NCI-H2107 treated with DMSO at 0.1 percent for 48 hours (cell line): Measurements from ENCODE around the gene INAFM1.
"Not testable (repeated sequence)": the region's sequence is repeated elsewhere in the genome, so short reads cannot be mapped to it uniquely, and the experiment has no call there.

Experiments
- DNase-seq: peaks from one replicate; lab custom pipeline; 2025; ENCODE audit not compliant: unreplicated experiment; lab: John Stamatoyannopoulos, UW

Gene INAFM1

DNA sequence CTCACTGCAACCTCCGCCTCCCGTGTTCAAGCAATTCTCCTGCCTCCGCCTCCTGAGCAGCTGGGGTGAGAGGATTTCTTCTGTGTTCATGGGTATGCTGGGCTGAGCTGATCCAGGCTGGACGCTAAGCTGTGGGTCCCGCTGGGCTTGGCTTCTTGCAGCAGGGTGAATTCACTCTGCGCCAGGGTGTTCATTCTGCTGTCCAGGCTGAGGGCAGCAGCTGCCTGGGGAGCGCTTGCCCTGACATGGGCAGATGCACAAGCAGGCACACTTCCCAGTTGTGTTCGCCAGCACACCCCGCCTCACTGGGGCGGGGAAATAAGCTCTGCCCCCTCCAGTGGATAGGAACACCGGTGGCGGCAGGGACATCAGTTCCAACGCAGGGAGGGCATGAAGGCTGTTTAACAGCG lies 7.3 kb upstream of the INAFM1 start:
- no peak for DNase-seq

DNA sequence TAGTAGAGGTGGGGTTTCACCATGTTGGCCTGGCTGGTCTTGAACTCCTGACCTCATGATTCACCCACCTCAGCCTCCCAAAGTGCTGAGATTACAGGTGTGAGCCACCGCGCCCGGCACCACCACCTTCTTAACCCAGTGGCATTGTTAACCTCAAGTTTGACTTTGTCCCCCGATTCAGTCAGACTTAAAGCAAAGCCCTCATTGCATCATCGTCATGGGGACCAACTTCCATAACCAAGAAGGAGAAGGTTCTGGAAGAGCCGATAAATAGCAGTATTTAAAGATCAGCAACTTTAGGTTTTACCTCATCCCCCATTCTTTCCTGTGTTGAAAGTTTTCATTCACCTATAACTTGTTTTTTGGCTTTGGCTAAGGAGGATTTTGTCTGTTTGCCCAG lies 6.7 kb upstream of the INAFM1 start:
- DNase-seq = no peak

DNA sequence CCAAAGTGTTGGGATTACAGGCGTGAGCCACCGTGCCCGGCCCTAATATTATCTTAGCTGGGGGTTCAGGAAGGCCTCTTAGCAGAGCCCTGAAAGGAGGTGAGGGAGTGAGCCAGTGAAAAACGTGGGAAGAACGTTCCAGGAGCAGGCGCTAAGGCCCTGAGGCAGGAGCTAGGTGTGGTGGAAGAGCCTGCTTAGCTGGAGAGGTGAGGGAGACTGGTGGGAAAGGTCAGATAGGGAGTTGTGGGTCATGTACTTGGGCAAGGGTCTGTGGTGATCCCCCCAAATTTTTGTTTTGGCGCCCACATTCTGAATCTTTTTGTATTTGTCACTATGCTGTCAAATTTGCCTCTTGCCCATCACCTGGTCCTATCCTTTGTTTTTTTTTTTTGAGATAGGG lies 5.1 kb upstream of the INAFM1 start:
- DNase-seq = no peak

DNA sequence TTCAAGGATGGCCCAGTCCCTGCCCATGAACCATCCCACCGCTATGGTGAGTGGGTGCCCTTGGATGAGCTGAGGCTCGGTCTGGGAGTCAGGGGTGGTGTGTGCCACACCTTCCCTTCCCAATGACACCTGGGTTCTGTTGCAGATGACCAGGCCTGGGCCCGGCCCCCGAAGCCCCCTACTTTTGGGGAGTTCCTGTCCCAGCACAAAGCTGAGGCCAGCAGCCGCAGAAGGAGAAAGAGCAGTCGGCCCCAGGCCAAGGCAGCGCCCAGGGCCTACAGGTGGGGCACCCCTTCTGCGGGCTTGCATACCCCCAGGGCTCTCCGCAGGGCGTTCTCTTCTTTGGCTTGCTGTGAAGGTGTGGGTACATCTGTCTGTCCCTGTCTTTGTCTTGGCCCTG lies 4.3 kb upstream of the INAFM1 start:
- DNase-seq = no peak

DNA sequence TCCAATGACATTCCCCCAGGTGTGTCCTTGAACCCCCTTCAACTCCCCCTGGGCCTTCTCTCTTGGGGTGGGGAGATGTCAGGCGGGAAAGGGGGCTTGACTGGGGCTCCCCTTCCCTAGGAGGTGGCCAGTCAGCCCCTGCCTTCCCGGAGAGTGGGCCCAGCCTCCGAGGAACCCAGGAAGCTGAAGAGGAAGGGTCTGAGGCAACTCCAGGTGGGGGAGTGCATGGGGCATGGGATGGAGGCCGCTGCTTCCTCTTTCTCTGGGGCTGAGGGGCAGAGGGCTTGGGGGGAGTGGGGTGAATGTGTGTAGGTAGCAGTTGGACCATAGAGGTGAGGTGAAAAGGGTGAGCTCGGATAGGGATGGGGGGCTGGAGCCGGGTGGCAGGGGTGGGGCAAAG lies 2.7 kb upstream of the INAFM1 start:
- DNase-seq = no peak

DNA sequence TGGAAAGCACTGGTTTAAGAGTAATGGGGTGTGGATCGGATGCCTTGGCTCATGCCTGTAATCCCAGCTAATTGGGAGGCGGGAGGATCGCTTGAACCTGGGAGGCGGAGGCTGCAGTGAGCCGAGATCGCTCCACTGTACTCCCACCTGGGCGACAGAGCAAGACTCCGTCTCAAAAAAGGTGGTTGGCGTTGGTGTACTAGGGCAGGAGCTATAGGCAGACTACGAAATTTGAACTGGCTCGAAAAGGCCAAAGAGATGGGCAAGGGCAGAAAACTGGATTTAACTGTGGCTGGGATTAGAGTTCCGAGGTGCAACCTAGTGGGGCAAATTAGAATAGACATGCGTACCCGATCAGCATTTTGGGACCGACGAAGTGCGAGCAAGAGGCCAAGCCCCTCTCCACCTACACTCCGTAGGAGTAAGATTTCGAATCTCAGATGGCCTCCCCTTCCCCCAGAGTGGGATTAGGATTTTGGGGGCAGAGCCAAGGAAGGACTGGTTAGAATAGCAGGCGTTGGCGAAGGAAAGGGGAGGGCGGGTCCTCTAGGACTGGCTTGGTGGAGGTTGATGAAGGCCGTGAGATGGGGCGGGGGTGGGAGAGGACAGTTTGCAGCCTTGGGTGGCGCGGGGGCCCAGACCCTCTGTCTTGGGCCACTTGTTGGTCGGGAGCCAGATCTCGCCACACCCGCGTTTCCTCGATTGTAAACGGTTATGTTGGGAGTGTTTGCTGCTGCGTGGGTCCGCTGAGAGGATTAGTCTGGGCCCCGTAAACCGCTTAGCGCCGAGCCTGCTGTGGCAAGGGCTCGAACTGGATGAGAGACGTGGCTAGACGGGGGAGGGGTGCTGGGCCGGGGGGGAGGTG lies 2.0 kb upstream of the INAFM1 start:
- no peak for DNase-seq

DNA sequence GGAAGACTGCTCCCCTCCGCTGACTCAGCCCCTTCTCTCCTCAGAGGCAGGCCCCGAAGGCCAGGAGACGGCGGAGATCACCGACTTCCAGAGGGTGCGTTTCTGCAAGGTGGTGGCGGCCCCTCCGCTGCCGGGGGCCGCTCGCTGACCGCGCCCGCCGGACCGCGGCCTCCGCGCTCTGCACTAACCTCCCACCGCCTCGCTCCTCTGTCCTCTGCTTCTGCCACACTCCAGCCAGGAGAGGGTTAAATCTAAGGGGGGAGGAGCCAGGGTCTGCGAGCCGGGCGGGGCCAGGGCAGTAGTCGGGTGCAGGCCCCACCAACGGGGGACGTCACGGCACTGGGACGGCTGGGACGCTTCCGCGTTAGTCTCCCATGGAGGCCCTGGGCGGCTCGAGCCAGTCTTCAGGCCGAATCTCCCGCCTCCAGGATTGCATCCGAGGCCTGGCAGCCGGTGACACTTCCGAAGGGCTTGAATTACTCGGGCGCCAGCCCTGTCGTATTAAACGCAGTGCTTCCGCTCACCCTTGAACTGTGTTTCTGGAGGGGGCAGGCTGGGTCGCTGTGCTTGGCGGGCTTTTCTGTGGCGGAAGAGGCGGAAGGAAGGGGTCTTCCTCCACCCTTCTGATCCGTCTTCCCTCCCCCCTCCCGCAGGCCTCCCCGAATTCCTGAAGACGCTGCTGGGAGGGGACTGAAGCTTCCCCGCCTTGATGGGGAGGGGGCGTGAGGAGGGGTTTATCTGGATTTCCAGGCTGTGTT lies 1.2 kb upstream of the INAFM1 start:
- DNase-seq = peak; percentile 28

DNA sequence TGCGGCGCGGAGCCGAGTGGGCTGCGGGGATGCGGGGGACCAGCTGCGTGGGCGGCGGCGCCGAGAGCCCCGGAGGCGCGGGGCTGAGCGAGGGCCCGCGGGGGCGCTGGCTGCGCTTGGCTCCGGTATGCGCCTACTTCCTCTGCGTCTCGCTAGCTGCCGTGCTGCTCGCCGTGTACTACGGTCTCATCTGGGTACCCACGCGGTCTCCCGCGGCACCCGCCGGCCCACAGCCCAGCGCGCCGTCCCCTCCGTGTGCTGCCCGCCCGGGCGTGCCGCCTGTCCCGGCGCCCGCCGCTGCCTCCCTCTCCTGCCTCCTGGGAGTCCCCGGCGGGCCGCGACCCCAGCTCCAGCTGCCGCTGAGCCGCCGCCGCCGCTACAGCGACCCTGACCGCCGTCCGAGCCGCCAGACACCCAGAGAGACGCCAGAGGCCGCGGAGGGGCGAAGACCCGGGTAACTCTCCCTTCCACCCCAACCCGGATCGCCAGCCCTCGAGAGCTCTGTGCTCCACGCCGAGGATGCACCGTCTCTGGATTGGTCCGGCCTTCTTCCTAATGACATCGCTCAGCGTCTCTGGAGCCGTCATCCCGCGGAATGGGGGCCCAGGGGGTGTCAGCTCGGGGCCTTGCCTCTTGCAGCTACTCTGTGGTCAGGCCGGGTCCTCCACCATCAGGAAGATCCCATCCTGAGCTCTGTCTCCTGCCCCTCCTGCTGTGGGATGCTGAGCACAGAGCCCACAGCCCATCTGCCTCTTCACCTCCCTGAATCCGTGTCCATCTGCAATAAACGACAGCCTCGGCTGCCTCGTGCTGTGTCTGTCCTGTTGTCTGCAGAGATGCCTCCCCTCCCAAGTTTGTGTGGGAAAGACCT lies 441 bp downstream of the INAFM1 start:
- DNase-seq = no peak

DNA sequence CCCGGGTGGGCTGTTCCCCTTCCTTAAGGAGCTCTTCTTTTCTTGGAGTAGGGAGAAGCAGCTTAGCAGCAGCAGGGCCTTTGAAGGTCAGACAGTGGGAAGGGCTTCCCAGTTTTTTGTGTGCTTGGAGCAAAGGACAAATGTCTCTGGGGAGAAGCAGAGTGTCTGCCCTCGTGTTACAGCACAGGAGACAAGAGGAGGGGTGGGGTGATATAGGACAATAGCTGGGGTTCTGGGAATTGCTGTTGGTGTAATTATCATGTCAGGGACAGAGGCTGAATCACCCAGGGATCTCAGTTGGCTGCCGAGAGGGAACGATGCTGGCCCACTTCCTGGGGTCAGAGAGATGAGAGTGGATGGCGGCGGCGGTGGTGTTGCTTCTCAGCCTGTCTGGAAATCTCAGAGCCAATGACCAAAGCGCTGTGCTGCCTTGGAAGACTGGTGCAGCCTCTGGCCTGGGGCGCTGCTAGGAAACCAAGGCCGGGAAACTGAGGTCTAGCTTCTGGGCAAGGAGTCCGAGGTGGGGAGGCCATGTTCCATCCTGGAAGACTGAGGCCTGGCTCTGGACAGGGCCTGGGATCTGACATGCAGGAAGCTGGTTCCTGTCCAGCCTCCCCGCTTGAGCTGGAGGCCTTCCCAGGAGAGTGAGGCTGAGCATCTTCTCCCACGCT lies 1.2 kb downstream of the INAFM1 start:
- DNase-seq = no peak

DNA sequence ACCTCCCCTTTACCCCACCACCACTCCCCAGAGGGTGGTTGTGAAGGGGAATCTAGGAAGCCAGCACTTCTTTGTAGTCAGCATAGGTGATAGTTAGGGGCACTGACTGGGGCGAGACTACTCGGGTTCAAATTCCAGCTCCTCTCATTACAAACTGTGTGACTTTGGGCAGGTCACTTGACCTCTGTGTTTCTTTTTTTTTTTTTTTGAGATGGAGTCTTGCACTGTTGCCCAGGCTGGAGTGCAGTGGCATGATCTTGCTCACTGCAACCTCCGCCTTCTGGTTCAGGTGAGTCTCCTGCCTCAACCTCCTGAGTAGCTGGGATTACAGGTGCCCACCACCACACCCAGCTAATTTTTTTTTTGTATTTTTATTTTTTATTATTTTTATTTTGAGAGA lies 1.8 kb downstream of the INAFM1 start:
- DNase-seq = not testable (repeated sequence)

DNA sequence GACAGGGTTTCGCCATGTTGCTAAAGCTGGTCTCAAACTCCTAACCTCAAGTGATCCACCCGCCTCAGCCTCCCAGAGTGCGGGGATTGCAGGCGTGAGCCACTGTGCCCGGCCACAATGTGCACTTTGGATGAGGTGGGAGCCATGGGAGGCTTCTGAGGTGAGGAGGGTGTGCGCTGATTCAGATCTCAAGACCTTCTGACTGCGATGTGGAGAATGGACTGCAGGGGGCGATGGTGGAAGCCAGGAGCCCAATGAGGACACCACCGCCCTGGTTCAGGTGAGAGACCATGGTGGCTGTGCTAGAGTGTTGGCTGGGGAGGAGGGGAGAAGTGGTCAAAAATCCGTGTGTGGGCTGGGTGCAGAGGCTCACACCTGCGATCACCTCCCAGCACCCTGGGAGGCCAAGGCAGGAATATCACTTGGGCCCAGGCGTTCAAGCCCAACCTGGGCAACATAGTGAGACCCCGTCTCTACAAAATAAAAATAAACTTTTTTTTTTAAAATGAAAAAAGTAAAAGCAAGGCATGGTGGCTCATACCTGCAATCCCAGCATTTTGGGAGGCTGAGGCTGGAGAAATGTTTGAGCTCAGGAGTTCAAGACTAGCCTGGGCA lies 5.6 kb downstream of the INAFM1 start:
- no peak for DNase-seq

DNA sequence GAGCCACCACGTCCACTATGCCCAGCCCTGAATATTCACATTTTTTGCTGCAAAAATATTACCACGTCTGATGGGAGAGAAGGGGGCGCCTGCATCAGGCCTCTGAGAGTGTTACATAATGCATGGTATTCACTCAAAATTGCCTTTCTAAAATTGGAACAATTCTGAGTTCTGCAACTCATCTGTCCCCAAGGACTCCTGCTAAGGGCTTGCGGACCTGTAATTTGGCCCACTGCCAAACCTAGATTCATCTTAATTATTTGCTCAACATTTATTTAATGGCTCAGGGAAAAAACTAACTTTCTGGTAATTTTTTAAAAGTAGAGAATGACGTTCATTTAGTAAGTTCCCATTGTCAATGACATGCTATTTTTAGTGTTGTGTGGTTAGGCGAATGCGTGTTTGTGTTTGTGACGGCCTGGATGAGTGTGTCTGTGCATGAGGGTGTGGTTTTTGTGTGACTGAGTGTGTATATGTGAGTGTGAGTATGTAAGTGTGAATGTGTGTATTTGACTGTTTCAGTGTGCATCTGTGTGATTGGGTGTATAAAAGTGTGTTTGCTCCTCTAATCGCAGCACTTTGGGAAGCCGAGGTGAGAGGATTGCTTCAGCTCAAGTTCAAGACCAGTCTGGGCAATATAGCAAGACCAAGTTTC lies 8.8 kb downstream of the INAFM1 start:
- DNase-seq = no peak

DNA sequence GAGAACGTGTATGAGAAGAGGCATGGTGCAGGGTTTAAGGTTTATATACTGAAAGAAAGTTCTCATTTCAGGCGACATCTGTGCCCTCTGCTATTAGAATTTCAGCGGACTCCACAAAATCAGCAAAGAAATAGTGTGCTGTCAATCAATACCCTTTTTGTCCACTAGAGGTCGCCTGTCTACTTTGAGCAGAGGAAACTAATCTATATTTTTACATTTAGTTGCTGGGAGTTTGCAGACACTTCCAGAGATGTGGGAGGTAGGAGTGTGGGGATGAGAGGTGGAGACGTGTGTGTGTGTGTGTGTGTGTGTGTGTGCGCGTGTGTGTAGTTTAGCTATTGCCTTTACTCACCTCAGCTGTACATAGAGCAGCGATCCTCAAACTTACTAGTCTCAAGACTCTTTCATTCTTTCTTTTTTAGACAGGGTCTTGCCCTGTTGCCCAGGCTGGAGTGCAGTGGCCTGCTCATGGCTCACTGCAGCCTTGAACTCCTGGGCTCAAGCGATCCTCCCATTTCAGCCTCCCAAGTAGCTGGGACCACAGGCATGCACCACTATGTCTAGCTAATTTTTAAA lies 9.7 kb downstream of the INAFM1 start:
- DNase-seq = peak; percentile 64

DNA sequence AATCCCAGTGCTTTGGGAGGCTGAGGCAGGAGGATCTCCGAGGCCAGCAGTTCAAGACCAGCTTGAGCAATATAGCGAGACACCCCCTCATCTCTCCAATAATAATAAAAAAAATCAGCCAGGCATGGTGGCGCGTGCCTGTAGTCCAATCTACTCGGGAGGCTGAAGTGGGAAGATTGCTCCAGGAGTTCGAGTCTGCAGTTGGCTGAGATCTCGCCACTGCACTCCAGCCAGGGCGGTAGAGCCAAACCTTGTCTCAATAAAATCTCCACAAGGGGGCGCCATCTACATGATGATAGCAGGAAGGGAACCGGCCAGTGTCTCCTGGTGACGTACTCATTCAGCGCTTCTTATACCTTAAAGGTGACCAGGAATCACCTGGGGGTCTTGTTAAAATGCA lies 21.4 kb downstream of the INAFM1 start:
- peak; percentile 78 for DNase-seq

DNA sequence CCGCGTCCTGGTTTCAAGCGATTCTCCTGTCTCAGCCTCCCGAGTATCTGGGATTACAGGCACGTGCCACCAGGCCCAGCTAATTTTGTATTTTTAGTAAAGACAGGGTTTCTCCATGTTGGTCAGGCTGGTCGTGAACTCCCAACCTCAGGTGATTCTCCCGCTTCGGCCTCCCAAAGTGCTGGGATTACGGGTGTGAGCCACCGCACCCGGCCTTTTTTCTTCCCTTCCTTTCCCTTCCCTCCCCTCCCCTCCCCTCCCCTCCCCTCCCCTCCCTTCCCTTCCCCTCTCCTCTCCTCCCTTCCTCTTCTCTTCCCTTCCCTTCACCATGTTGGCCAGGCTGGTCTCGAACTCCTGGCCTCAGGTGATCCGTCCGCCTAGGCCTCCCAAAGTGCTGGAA lies 26.2 kb downstream of the INAFM1 start:
- not testable (repeated sequence) for DNase-seq

DNA sequence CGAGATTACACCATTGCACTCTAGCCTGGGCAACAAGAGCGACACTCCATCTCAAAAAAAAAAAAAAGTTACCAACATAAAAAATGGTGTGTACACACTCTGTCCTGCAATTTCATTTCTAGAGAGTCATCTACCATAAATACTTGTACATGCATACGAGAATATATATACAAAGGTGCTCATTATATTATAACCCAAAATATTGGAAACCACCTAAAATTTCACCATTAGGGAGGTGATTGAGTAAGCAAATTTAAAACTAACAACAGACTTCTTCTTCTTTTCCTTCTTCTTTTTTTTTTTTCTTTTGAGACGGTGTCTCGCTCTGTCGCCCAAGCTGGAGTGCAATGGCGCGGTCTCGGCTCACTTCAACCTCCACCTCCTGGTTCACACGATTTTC lies 27.6 kb downstream of the INAFM1 start:
- DNase-seq = no peak

DNA sequence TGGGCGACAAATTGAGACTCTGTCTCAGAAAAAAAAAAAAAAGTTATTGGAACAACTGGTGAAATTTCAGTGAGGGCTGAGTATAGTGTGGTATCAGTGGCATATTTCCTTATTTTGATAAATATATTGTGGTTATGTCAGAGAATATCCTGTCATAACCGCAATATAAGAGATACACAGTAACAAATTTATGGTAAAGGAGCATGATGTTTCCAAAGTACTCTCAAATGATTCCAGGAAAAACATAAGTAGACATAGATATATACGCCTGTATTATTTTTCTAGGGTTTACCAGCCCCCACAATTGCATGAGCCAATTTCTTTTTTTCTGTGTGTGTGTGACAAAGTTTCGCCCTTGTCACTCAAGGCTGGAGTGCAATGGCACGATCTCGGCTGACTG lies 29.3 kb downstream of the INAFM1 start:
- DNase-seq = no peak

DNA sequence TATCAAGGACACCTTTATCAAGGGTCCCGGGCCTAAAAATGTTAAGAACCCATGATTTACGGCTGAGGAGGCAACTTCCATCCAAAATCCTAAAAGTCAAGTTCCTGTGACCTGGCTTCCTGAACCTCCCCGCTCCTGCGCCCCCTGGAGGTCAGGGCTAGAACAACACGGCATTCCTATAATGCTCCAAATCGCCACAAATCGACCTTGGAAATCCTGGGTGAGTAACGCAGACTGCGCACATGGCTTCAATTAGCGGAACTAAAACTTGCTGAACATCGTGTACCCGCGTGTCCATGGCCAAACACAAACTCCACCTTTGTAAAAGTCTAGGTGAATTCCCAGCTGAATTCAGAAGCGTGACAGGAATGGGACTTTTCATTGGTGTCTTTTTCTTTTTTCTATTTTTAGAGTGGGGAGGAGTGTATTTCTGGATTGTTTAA lies 30.6 kb downstream of the INAFM1 start:
- DNase-seq = peak; percentile 45

DNA sequence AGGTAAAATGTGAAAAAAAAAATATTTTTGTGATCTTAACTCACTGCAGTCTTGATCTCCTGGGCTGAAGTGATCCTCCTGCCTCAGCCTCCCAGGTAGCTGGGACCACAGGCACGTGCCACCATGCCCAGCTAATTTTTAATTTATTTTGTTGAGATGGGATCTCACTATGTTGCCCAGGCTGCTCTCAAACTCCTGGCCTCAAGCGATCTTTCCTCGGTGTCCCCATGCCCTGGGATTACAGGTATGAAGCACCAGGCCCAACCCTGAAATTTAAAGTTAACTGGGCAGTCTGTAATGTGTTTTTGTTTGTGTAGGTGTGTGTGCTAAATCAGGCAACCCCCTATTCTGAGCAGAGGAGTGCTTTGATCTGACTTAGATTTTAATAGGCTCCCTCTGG lies 31.6 kb downstream of the INAFM1 start:
- DNase-seq = no peak

DNA sequence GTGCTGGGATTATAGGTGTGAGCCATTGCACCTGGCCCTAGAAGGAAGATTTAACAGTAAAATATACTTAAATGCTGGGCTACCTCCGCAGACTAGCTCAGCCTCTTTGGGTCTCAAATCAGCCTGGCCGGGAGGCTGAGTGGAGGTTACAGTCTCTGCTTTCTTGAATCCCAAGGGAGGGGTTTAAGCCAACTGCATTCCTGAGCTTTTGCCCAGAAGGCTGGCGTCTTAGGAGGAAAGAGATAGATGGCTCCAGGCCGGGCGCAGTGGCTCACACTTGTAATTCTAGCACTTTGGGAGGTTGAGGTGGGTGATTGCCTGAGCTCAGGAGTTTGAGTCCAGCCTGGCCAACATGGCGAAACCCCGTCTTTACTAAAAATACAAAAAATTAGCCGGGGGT lies 34.4 kb downstream of the INAFM1 start:
- DNase-seq = no peak
